Stimulated activated naive CD8-positive, alpha-beta T cell treated with anti-CD3 and anti-CD28 coated beads, Interleukin-15, Interleukin-2, amounts not matched to agents 100 U/mL and 50 U/mL, for 24 hours (primary cell): ENCODE data around the gene TMEM255B.

ENCODE experiments used
- ATAC-seq: fragments of 150-1000 bp; cut with Tn5 transposase; one replicate; pipeline ENCODE4 v1.10.0; 2021
- DNase-seq: peaks from one replicate; pipeline ENCODE4 v3.0.0; 2021

Gene TMEM255B

DNA sequence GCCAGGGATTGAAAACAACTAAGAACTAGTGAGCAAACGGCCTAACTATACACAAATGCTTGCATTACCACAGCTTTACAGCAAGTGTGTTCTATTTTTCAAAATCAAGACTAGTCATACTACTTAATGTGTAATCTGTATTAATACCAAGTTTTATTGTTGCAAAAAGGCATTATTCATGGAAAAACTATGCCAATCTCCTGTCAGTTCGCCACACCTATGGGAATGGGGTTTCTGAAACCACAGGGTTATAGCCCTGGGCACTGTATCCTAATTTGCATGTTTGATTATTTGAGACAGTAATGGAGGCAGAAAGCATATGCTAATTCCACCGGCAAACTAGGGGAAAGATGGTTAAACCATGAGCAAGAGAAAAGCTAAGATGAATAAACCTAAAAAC, 90.5 kb downstream of the TMEM255B start:
- ATAC-seq (no peak), DNase-seq (no peak)

DNA sequence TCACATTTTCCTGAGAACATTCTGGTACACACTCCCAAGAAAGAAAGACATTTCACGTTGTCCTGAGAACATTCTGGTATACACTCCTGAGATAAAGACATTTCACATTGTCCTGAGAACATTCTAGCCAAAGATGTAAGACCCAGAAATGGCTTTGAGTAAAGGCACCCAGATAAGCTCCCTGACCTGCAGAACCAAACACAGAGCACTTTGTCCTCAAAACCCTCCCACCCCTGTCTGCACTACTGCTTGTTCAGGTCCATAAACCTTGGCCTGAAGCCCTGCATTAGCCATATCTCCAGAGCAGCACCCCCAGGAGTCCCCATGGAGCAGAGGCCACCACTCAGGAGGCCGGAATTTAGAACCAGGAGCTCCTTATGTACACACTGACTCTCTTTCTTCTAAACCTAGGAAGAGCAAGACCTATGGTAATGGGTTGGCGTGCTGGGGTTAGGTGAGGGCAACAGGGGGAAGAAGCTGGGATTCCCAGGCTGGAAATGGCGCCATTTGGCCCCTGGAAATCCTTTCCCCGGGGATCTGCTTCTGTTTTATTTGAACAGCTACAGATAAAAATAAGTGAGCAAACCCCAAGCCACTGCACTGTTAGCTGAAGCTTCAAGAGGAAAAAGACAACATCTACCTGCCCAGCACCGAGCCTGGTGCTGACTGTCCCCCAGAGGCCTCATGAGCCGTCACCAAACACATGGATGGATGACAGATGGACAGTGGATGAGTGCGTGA, 91.1 kb downstream of the TMEM255B start:
- no peak for ATAC-seq
- DNase-seq = no peak

DNA sequence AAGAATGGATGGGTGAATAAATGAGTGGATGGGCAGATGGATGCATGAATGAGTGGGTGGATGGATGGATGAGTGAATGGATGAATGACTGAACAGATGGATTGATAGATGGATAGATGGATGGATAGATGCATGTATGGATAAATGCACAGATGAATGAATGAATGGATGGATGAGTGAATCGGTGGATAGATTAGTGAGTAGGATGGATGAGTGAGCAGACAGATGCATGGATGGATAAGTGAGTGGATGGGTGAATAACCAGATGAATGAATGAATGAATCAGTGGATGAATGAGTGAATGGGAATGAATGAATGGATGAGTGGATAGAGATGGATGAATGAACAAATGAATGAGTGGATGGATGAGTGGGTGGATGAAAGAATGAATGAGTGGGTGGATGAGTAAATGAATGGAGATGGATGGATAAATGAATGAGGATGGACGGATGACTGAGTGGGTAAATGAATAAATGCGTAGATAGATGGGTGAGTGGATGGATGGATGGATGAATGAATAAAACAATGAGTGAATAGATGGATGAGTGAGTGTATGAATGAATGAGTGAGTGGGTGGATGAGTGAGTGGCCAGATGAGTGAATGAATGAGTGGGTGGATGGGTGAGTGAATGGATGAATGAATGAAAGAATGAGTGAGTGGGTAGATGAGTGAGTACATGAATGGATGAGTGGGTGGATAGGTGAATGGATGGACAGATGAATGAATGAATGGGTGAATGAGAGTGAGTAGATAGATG, 91.9 kb downstream of the TMEM255B start:
- ATAC-seq (no peak), DNase-seq (no peak)

DNA sequence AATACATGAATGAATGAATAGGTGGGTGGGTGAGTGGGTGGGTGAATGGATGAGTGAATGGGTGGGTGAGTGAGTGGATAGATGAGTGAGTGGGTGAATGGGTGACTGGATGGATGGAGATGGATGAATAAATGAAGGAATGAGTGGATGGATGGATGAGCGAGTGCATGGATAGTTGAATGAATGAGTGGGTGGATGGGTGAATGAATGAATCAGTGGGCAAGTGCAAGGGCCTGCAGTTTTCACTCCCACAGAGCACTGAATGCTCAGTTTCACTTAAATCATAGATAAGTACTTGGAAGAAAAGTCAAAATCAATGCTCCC, 92.4 kb downstream of the TMEM255B start:
- ATAC-seq (no peak), DNase-seq (no peak)

DNA sequence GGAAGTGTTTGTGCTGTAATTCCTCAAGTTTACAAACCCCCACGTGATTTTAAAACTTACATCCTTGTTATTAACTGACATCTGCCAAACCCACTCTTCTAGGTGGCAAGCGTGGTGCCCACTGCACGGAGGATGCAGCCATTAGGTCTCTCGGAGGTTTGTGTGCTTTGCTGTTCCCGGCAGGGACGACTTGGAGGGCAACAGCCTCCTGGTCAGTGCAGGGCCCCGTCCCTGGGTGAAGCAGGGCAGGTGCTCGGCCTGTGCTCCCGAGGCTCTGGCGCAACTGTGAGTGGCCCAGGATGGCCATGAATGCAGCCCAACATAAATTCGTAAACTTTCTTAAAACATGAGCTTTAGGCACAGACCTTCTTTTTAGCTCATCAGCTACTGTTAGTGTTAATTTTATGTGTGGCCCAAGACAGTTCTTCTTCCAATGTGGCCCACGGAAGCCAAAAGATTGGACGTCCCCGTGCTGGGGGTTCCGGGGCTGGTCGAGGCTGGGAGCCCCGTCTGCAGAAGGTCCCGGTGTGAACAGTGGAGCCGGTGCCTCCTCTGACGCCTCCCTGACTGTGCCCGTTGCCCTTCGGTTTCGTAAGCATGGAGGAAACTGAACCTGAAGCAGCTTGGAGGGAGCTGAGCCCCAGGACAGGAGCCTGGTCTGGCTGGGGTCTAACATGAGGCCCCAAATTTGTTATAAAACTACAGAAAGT, 93.0 kb downstream of the TMEM255B start:
- no peak for ATAC-seq
- no peak for DNase-seq

DNA sequence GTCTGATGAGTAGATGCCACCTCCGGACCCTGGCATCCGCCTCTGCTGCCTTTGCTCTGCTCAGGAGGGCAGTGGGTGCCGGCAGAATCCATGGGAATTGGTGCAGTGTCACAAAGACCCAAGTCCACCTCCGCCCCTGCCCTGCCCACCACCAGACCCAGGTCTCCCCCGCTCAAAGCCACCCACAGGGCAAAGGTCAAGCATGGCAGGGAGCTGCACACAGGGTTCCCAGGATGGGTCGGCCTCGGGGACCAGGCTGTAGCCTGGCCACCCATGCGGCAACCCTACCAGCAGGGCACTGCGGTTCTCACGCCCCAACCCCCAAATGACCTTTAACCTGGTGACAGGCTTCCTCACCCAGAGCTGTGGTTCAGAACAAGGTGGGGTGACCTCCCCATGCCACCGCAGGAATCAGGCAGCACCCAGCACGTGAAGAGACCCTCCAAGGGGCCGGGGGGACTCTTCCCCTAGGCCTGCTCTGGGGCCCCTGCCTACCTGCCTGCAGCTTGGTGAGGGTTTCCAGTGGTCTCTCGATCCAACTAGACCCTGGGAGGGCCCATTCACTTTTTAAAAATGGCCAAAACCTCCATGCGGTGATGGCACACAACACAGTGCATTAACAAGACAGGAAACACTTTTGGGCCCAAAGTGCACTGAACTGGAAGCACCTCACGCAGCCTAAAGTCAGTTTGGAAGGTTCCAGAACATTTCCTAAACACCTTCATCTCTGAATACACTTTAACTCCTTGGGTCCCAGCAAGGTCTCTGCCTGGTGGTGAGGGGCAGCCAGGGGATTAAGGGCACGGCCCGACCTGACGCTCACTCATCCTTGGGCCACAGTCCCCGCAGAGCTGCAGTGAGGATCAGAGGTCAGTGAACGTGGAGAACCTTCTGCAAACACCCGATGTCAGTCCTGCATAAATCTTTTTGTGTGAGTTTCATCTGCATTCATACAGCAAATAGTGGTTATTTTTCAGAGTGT, 93.8 kb downstream of the TMEM255B start:
- no peak for DNase-seq

GRCh38 chr13:113853518-113854237, 94.7 kb downstream of the TMEM255B start:
- no peak for DNase-seq
- ATAC-seq = no peak

More for the DNA sequence above, 93.8 kb downstream of the TMEM255B start:
- no peak for ATAC-seq

- peak; percentile 22 for ATAC-seq
- DNase-seq = no peak
Measured at GRCh38 chr13:113854238-113855011, 95.4 kb downstream of the TMEM255B start.

- ATAC-seq (no peak), DNase-seq (no peak)
Measured at GRCh38 chr13:113855012-113855921, 96.2 kb downstream of the TMEM255B start.

DNA sequence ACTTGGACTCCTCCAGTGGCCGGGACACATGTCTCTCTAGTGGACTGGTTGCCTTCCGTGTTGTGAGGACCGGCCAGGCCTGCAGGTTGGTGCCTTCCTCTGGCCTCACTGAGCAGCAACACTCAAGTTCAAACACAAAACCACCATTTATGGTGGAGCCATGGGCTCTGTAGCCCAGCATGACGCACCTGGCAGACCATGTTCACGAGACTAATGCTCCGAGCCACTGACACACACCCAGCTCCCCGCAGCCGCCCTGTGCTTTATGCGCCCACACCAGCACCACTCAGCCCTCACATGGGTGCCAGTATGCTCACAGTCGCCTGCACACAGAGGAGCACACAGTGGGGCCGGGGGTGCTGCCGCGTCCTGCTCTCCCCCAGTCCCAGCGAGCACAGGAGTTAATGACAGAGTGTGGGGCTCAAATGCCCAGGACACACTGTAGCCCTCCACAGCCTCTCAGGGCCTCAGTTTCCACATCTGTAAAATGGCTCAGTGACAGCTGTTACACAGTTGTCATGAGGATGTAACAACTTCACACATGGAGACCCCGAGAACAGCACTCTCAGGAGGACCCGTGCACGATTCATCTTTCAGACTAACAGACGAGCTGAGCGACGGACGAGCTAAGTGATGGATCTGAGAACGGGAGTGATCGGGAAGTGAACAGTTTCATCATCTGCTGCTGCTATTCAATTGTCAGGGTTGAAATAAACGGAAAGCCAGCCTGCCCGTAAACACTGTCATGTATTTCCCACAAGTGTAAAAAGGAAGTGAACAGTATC, 97.1 kb downstream of the TMEM255B start:
- no peak for DNase-seq
- ATAC-seq = no peak

DNA sequence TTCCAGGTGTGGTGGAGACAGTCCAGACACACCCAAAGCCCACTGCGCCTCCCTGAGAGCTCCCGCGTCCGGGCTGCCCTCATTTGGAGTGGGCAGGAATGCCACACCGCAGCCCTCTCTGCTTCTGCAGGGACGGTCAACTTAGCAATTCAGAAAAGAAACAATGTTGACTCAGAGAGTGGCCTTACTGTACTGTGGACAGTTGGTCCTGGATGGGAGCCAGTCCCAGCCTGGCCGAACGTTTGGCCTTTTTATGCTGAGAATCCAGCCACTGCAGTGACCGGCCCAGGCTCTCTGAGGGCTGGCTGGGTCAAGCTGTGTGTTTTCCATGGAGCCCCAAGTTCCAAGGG, 97.7 kb downstream of the TMEM255B start:
- ATAC-seq (no peak), DNase-seq (no peak)

- DNase-seq = no peak
- no peak for ATAC-seq
Measured at GRCh38 chr13:113857531-113858195, 98.6 kb downstream of the TMEM255B start.

GRCh38 chr13:113859311-113860050, 100.5 kb downstream of the TMEM255B start:
- DNase-seq = no peak
- no peak for ATAC-seq

- ATAC-seq = no peak
Measured at GRCh38 chr13:113860051-113860664, 101.1 kb downstream of the TMEM255B start.

GRCh38 chr13:113860665-113861432, 101.8 kb downstream of the TMEM255B start:
- no peak for DNase-seq

More at GRCh38 chr13:113860051-113860664, 101.1 kb downstream of the TMEM255B start:
- no peak for DNase-seq

DNA sequence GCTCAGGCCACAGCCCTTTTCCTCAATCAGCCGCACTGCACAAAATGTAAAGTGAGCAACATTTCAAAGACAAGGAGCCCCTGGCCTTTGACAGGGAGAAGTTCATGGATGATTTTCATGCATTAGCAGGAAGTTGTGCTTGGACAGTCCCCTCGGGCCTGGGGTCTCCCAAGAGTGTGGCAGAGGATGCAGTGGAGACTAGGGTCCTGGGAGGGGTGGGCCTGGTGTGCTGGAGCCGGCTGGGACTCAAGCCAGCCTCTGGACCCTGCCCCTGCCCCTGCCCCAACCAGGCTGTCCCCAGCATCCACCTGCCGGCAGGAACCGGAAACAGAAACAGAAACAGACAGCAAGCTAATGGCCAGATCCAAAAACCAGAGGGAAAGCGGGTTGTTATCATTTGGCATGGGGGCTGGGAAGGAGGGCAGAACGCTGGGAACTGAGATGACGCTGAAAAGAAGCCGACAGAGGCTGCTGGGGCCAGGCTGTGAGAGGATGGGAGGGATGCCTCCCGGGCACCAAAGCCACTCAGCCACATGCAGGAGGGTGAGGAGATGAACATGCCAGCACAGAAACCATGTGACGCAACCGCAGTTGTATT, 102.5 kb downstream of the TMEM255B start:
- no peak for ATAC-seq
- no peak for DNase-seq

More at GRCh38 chr13:113860665-113861432, 101.8 kb downstream of the TMEM255B start:
- ATAC-seq = no peak
